GM19438 (cell line): Measurements from ENCODE around the gene CACNG6.
"Not testable (repeated sequence)": the region's sequence is repeated elsewhere in the genome, so short reads cannot be mapped to it uniquely, and the experiment has no call there.

Source experiments
- ATAC-seq: cut with Tn5 transposase; IDR thresholded peaks from one replicate; pipeline ENCODE4 v1.9.1; 2021; ENCODE audit warnings: low read depth; ENCODE audit not compliant: unreplicated experiment

Gene CACNG6

GRCh38 chr19:53991224-53992113, at the start of gene CACNG6:
Gene CACNG6 (plus strand): TSS chr19:53991637. CDS start chr19:53992878, 1,241 bp downstream.
- ATAC-seq = no peak

GRCh38 chr19:53942001-53942786, 49.2 kb upstream of the CACNG6 start:
- ATAC-seq = no peak

- ATAC-seq = no peak
Observed at GRCh38 chr19:53944416-53944815, 47.0 kb upstream of the CACNG6 start.

GRCh38 chr19:53944933-53945332, 46.5 kb upstream of the CACNG6 start:
- ATAC-seq = no peak

GRCh38 chr19:53945441-53945840, 46.0 kb upstream of the CACNG6 start:
- no peak for ATAC-seq

- ATAC-seq = no peak
Observed at GRCh38 chr19:53945998-53946397, 45.4 kb upstream of the CACNG6 start.

- ATAC-seq = no peak
Observed at GRCh38 chr19:53947624-53948023, 43.8 kb upstream of the CACNG6 start.

GRCh38 chr19:53948611-53949010, 42.8 kb upstream of the CACNG6 start:
- not testable (repeated sequence) for ATAC-seq

GRCh38 chr19:53951436-53951835, 40.0 kb upstream of the CACNG6 start:
- no peak for ATAC-seq

GRCh38 chr19:53951947-53952346, 39.5 kb upstream of the CACNG6 start:
- no peak for ATAC-seq

- ATAC-seq = no peak
Observed at GRCh38 chr19:53953383-53953782, 38.1 kb upstream of the CACNG6 start.

GRCh38 chr19:53957448-53958167, 33.8 kb upstream of the CACNG6 start:
- ATAC-seq = no peak

- ATAC-seq = no peak
Observed at GRCh38 chr19:53958168-53958571, 33.3 kb upstream of the CACNG6 start.

GRCh38 chr19:53958823-53959757, 32.3 kb upstream of the CACNG6 start:
- no peak for ATAC-seq

- no peak for ATAC-seq
Observed at GRCh38 chr19:53960187-53960586, 31.2 kb upstream of the CACNG6 start.

- no peak for ATAC-seq
Observed at GRCh38 chr19:53960886-53961285, 30.6 kb upstream of the CACNG6 start.

GRCh38 chr19:53961523-53962356, 29.7 kb upstream of the CACNG6 start:
- ATAC-seq = no peak

GRCh38 chr19:53962887-53963431, 28.5 kb upstream of the CACNG6 start, which contains the start of gene CACNG8:
Gene CACNG8 (plus strand): TSS chr19:53962937.
- ATAC-seq = no peak

- ATAC-seq = no peak
Observed at GRCh38 chr19:53965091-53965490, 26.3 kb upstream of the CACNG6 start.
